Spinal cord (tissue), 10 donors: ENCODE measurements around the gene TUBB6. TPM values are rescaled to one million over a fixed set of nuclear protein-coding genes. Genes with fewer than 3 reads are reported as not detected.

ENCODE experiments used
- DNase-seq, 6 donors: peaks; one replicate each; pipeline versions ENCODE4 v3.0.0 to v3.0.0-alpha.2; 2013 to 2015; ENCODE audit warnings: low spot score in 6 of 6, low read depth in 4 of 6
- H3K27ac ChIP-seq: one replicate; pipeline ENCODE4 v1.5.1; 2013; ENCODE audit warnings: low read depth, low read length, control low read depth
- H3K27me3 ChIP-seq: one replicate; pipeline ENCODE4 v1.6.1; 2013; ENCODE audit warnings: low read length; ENCODE audit not compliant: control insufficient read depth, insufficient read depth
- H3K36me3 ChIP-seq: one replicate; pipeline ENCODE4 v1.6.1; 2013; ENCODE audit warnings: low read length; ENCODE audit not compliant: control insufficient read depth, insufficient read depth
- H3K4me1 ChIP-seq: one replicate; pipeline ENCODE4 v1.6.1; 2013; ENCODE audit warnings: low read length; ENCODE audit not compliant: control insufficient read depth, insufficient read depth
- H3K4me3 ChIP-seq: one replicate; pipeline ENCODE4 v1.5.1; 2013; ENCODE audit warnings: low read depth, low read length, control low read depth
- H3K9me3 ChIP-seq: one replicate; pipeline ENCODE4 v1.6.1; 2013; ENCODE audit warnings: low read length; ENCODE audit not compliant: control insufficient read depth, insufficient read depth
- WGBS: methylation state at CpG from one replicate; pipeline ENCODE4 v1.1.5; 2013; ENCODE audit warnings: missing lambda C conversion rate; ENCODE audit not compliant: insufficient coverage; 5-methylcytosine and 5-hydroxymethylcytosine counted together
- polyA plus RNA-seq, 2 donors: library from polyadenylated mRNA; unstranded; fragments of 120-200 nt; gene quantifications; one replicate each; pipeline ENCODE4 v1.2.1, GENCODE V29; 2013; ENCODE audit not compliant: insufficient read length in 2 of 2
- total RNA-seq, 2 donors: library from RNA; depleted of rRNA in 1 of 2; stranded (reverse); fragments of 120-200 nt in 1 of 2; fragments of >200 nt in 1 of 2; gene quantifications; one replicate each; pipeline versions ENCODE4 v1.2.3 to v1.2.4, GENCODE V29; 2013 to 2014
- donor health status: healthy.

TUBB6 gene
- total and polyA plus RNA-seq, 4 donors: 42.9 to 163 (median 87.3) TPM

GRCh38 chr18:12347895-12348294 is 39.9 kb downstream of the TUBB6 start:
- Histone ChIP-seq H3K27ac (no peak overlapping the region), H3K36me3 (peaks cover 78% of the 10 kb centered on the region), H3K4me1 (no peaks in the 10 kb centered on the region), H3K4me3 (no peak overlapping the region), H3K27me3 (no peaks in the 10 kb centered on the region), H3K9me3 (no peaks in the 10 kb centered on the region)
- DNase-seq: no peak
- WGBS: 79% methylated on average over 2 of the region's 4 CpGs

GRCh38 chr18:12352188-12352587 is 44.1 kb downstream of the TUBB6 start:
- 97% methylated on average over 5 of the region's 5 CpGs for WGBS
- DNase-seq: no peak
- Histone ChIP-seq H3K27ac (no peak overlapping the region), H3K27me3 (no peaks in the 10 kb centered on the region), H3K36me3 (peaks cover 68% of the 10 kb centered on the region), H3K4me3 (no peak overlapping the region), H3K9me3 (no peaks in the 10 kb centered on the region), H3K4me1 (no peaks in the 10 kb centered on the region)

- no peak for DNase-seq
- peaks cover 40% of the 10 kb centered on the region for H3K36me3 ChIP-seq
- no peak overlapping the region for H3K27ac ChIP-seq
- H3K27me3 ChIP-seq: no peaks in the 10 kb centered on the region
- no peaks in the 10 kb centered on the region for H3K9me3 ChIP-seq
- H3K4me3 ChIP-seq: no peak overlapping the region
- no peaks in the 10 kb centered on the region for H3K4me1 ChIP-seq
- no CpG with 5 or more reads among the region's 5 CpGs for WGBS
These were observed 51.5 kb downstream of the TUBB6 start for GRCh38 chr18:12359515-12359927.

GRCh38 chr18:12361770-12362378 is 53.8 kb downstream of the TUBB6 start:
- Histone ChIP-seq H3K27me3 (no peaks in the 10 kb centered on the region), H3K4me3 (no peak overlapping the region), H3K9me3 (no peaks in the 10 kb centered on the region), H3K4me1 (no peaks in the 10 kb centered on the region), H3K36me3 (peaks cover 45% of the 10 kb centered on the region), H3K27ac (no peak overlapping the region)
- no peak for DNase-seq
- 80% methylated on average over 2 of the region's 3 CpGs for WGBS

GRCh38 chr18:12362473-12363174 is 54.6 kb downstream of the TUBB6 start:
- H3K4me3 ChIP-seq: no peak overlapping the region
- H3K27me3 ChIP-seq: no peaks in the 10 kb centered on the region
- H3K9me3 ChIP-seq: no peaks in the 10 kb centered on the region
- no peak for DNase-seq
- H3K4me1 ChIP-seq: no peaks in the 10 kb centered on the region
- peaks cover 46% of the 10 kb centered on the region for H3K36me3 ChIP-seq
- H3K27ac ChIP-seq: no peak overlapping the region
- 67% methylated on average over 3 of the region's 11 CpGs for WGBS

- Histone ChIP-seq H3K4me1 (no peaks in the 10 kb centered on the region), H3K9me3 (no peaks in the 10 kb centered on the region), H3K27ac (no peak overlapping the region), H3K36me3 (peaks cover 54% of the 10 kb centered on the region), H3K27me3 (no peaks in the 10 kb centered on the region), H3K4me3 (no peak overlapping the region)
- WGBS: 96% methylated on average over 8 of the region's 8 CpGs
- DNase-seq: no peak
These were observed 58.3 kb downstream of the TUBB6 start for GRCh38 chr18:12366379-12366778.

GRCh38 chr18:12366784-12367183 is 58.7 kb downstream of the TUBB6 start:
- 100% methylated on average over 3 of the region's 5 CpGs for WGBS

GRCh38 chr18:12369211-12369610 is 61.2 kb downstream of the TUBB6 start:
- H3K4me1 ChIP-seq: no peaks in the 10 kb centered on the region
- no peak overlapping the region for H3K4me3 ChIP-seq
- no peaks in the 10 kb centered on the region for H3K27me3 ChIP-seq
- peaks cover 52% of the 10 kb centered on the region for H3K36me3 ChIP-seq
- no peak for DNase-seq
- WGBS: 93% methylated on average over 6 of the region's 7 CpGs
- no peak overlapping the region for H3K27ac ChIP-seq
- H3K9me3 ChIP-seq: no peaks in the 10 kb centered on the region

More at GRCh38 chr18:12366784-12367183, 58.7 kb downstream of the TUBB6 start:
- Histone ChIP-seq H3K4me3 (no peak overlapping the region), H3K4me1 (no peaks in the 10 kb centered on the region), H3K27ac (no peak overlapping the region), H3K27me3 (no peaks in the 10 kb centered on the region), H3K9me3 (no peaks in the 10 kb centered on the region), H3K36me3 (peaks cover 52% of the 10 kb centered on the region)
- DNase-seq: no peak

GRCh38 chr18:12371590-12371989 is 63.5 kb downstream of the TUBB6 start:
- peaks cover 41% of the 10 kb centered on the region for H3K36me3 ChIP-seq
- H3K9me3 ChIP-seq: no peaks in the 10 kb centered on the region
- no peak overlapping the region for H3K4me3 ChIP-seq
- H3K4me1 ChIP-seq: peaks cover 17% of the 10 kb centered on the region
- no peak overlapping the region for H3K27ac ChIP-seq
- no peak for DNase-seq
- WGBS: no CpG with 5 or more reads among the region's 2 CpGs
- H3K27me3 ChIP-seq: no peaks in the 10 kb centered on the region

- Histone ChIP-seq H3K4me1 (peaks cover 17% of the 10 kb centered on the region), H3K4me3 (no peak overlapping the region), H3K9me3 (no peaks in the 10 kb centered on the region), H3K27ac (no peak overlapping the region), H3K27me3 (no peaks in the 10 kb centered on the region), H3K36me3 (peaks cover 35% of the 10 kb centered on the region)
- no CpG with 5 or more reads among the region's 3 CpGs for WGBS
- no peak for DNase-seq
These were observed 64.4 kb downstream of the TUBB6 start for GRCh38 chr18:12372406-12372805.
